HG03135 (cell line): ENCODE results near the gene RPS6KA2.

Experiments
- ATAC-seq: cut with Tn5 transposase; IDR thresholded peaks from one replicate; pipeline ENCODE4 v1.9.1; 2021; ENCODE audit warnings: mild to moderate bottlenecking, moderate library complexity; ENCODE audit not compliant: unreplicated experiment

Gene RPS6KA2

DNA sequence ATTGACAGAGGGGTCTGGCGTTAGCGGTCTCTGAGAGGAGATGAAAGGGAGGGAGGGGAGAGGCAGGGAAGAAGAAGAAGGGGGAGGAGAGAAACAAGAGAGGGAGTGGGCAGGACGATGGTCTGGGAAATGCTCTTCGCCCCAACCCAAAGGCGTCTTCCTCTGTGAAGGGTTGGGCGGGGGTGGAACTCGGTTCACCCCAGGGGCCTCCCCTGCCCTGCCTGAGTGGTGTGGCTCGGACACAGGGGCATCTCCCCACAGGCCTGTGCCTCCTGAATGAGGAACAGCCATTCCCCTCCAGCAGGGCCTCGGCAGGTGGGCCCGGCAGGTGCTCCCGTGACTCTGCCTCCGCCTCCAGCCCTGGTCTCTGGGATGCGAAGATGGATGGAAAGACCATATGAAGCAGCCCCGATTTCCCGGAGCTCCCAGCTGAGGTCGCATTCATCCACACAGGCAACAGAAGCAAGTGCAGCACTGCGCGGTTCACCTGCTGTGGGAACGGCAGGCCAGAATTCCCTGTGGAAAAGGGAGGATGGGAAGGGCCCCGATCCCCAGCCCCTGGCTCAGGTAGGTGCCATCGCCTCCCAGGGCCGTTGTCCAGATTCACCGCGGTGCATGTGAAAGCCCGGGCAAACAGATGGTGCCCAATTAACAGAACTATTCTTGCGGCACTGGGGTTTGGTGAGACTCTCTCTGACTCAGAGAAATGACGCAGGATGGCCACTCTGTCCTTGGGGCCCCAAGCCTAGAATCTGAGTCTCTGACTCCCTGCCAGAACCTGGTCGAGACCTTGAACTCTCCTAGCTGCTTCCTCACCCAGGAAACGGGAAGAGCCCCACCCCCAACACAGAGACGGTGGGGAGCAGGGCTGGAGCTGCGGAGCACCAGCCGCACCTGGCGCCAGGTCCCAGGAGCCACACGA lies 29.4 kb upstream of the RPS6KA2 start:
- ATAC-seq: no peak

DNA sequence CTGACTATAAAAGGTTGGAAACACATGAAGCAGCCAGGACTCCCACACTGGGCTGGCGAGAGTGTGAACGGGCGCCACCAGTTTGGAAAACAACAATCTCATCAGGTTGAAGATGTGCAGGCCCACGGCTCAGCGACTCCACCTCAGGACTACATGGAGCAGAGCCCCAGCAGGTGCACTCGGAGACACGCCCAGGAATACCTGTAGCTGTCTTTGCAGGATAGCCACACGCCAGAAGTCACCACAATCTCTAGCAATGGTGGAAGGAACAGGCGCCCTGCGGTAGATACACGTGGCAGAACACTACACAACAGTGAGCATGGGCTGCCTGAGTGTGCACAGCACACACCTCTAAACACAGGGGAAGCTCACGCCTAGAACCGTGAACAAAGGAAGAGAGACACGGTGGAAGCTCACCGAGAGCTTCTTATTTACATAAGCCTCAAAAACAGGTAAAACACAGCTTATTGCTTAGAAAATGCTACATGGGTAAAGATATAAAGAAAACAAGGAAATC lies 28.7 kb upstream of the RPS6KA2 start:
- no peak for ATAC-seq

DNA sequence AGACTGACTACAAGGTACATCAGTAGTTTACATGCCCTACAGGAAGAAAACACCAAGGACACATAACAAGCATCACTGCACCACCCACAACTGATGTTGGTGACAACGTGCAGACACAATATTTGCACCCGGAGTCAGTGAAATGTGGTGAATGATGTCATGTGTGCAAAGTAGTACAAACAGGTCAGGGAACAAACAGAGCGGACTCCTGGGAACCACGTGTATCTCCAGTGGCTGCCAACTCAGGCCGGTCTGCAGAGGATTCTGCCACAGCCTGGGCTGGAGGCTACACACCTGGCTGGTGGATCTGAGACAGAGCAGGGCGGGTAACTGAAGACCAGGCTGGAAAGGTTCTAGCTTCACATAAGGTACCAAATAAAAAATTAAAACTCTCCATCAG lies 28.2 kb upstream of the RPS6KA2 start:
- no peak for ATAC-seq

DNA sequence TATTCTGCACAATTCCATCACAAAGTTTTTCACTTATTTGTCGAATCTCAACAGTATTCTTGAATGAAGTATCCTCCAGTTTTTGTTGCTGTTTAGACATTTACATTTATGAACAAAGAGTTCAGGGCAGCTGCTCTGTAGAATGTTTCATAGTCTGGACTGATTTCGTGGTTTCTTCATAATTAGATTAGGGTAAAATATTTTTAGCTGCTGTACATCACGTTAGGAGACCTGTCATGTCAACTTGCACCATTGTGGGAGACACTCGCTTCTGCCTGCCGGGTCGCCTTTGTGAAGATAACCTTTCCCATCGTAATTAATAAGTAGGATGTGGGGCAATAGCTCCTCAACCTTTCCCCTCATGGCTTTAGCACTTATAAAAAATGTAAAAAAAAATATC lies 27.5 kb upstream of the RPS6KA2 start:
- ATAC-seq: no peak

DNA sequence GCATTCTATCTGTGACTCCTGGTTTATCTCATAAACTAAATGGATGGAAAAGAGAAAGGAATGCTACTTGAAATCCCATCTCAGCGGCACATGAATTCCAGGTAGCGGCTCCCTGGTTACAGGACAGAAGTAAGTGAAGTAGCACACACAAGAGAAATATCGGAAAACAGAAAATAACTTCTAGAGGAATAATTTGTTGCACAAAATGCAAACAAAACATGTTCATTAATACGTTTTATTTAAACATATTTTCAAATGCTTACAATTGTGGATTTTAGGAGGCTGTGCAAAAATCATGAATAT lies 26.5 kb upstream of the RPS6KA2 start:
- ATAC-seq: no peak

DNA sequence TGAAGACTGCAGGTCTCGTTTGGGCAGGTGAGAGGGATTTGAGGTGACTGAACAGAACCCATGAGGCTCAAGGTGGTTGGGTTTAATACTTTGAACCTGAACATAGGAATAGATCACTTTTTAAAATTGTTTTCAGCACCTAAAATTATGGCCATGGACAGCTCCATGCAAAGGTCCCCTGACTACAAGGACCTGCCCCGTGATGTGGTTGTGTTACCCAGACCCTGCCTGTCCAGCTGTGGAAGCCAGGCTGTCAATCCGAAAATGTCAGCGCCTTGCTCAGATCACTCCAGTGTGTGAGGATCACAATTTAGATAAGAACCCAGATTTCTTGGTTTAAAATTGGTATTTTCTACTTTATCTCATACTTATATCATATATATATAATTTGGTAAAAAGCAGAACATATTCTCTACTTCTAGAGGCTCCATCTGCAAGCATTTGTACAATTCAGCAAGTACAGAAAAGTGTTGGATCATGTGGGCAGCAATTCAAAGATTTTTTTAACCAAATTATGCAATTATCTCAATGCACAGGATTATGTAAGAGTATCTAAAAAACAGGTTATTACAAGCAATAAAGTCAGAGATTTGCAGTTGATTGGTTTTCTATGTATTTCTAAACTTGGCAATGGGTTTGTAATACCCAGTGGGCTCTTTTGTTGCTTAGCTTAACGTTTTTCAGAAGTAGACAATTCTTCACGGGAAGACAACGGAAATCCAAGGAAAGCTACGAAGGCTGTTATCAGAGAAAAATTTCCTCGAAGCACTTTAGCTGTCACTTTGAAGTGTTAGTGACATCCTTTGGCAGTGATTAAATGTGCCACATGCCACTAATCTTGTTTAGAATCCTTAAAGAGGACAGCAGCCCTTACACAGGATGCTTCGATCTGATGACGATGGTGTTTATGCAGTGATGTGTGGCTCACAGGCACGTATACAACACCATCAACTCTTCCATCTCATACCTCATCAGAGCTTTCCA lies 24.1 kb upstream of the RPS6KA2 start:
- ATAC-seq: no peak

DNA sequence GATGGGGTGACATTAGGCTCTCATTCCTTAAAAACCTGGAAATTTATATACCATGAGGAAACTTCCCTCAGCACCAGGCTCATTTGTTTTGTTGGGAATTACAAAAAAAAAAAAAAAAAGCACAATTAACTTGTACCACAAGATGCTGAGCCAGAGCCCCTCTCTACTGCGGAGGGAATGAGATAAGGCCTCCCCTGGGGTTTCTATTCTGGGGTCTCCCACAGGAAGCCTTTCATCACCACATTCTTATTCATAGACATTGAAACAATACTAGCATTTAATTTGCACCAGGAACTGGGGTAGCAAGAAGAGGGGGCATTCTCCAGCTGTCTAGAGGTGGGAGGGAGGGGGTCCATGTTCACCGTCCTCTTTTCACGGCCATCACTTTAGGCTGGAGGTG lies 23.0 kb upstream of the RPS6KA2 start:
- ATAC-seq: no peak

DNA sequence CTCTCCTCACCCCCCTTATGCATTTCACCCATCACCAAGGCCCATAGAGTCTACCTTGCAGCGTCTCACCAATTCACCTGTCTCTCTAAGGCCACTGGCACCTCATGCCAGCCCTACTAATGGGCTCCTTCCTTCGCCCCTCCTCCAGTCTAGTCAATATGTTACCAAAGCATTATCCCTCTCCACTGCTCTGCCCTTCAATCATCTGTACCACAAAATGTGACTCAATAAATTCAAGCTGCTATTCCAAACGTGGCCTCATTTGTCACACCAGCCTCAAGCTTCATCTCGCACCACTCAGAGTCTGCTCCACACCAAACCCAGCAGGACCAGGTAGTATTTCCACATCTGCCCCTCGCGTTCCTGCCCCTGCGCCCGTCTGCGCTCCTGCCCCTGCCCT lies 21.8 kb upstream of the RPS6KA2 start:
- no peak for ATAC-seq

DNA sequence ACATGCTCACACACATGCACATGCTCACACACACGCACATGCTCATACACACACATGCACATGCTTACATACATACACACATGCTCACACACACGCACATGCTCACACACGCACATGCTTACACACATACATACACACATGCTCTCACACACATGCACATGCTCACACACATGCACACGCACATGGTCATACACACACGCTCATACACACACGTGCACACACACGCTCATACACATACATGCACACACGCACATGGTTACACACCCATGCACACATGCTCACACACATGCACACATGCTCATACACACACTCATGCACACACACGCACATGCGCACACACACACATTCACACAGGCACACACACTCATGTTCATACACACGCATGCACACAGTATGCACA lies 20.8 kb upstream of the RPS6KA2 start:
- ATAC-seq: no peak

DNA sequence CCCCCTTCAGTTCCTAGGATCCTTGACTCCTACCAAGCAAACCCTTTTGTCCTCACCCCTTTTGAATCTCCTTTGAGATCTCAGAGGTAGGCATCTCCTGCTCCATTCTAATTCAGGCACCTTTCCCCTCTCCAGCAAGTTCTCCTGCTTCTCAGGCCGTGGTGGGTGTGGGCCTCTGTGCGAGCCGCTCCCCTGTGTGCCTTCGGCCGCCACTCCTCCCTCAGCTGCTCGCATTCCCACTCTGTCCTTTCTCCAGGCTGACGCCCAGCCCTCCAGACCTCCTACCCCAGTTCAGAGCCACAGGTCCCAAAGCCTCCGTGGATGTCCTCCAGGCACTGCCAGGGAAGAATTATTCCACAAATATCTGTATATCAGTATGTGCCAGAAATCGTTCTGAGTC lies 19.7 kb upstream of the RPS6KA2 start:
- ATAC-seq: no peak

DNA sequence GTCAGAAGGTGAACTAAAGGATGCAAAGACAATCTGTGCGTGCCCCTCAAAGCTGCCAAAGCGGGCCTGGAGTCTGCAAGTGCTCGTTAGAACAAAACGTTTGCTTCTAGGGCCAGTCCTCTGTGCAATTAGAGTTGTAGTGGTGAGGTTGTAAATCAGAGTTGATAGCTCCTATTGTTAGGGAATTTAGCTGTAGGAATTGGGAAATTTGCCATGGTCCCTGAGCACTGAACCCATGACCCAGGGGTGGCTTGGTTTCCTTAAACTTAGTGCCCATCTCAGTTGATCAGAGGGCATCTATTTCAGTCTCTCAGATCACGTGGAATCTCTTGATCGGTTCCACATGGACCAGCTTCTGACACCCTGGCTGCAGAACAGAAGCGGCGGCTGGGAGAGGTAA lies 18.8 kb upstream of the RPS6KA2 start:
- no peak for ATAC-seq

DNA sequence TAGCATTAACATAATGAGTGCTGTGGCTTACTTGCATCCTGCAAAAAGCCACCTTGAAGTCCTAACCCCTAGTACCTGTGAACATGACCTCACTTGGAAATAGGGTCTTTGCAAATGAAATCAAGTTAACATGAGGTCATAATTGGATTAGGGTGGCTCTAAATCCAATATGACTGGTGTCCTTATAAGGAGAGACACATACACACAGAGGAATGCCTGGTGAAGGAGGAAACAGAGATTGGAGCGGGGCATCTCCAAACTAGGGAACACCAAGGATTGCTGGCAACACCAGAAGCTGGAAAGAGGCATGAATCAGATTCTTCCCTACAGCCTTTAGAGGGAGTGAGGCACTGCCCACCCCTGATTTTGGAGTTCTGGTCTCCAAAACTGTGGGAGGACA lies 17.6 kb upstream of the RPS6KA2 start:
- no peak for ATAC-seq

DNA sequence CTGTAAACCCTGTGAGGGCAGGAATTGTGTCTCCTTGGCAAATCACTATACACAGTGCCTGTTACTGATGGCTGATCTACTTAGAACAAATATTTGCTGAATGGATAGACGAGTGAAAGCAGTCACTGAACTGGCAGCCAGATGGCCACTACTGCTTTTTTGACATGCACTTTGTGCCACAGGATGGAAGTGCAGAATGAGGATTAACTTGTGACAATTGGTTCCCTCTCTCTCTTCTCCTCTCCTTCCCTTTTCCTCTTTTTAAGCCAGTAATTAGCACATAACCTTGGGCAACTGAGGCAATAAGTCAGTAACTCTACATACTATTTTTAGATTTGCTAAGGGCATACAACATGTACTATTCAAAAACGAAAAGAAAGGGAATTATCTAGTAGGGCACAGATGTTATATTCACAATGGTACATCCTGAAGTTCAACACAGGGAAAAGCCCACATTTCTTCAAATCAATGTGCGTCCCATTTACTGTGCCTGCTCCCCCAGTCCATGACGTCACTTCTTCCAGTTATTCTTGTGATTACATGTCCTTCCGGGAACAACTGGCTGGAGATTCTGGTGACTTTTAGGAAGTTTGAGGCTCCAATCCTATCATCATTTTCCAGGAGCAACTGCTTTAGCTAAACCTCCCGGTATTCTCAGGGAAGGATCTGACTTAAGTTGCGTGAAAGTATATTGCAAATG lies 17.0 kb upstream of the RPS6KA2 start:
- ATAC-seq: no peak

DNA sequence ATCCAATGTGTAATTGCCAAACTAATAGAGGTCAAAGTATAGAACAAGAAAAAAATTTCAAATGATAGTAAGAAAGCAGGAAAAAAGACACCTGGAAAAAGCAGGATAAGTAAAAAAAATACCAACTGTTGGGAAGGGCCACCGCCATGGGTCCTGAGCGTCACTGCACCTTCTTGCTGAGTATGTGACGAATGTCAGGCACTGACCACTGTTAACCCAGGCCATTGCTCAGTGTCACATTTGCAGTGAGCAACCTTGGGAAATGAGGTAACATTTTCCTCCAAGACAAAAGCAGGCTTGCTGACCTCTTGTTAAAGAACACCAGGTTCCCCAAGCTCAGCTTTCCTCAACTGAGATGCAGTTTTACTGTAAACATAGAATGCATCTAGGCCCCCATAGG lies 15.6 kb upstream of the RPS6KA2 start:
- no peak for ATAC-seq

DNA sequence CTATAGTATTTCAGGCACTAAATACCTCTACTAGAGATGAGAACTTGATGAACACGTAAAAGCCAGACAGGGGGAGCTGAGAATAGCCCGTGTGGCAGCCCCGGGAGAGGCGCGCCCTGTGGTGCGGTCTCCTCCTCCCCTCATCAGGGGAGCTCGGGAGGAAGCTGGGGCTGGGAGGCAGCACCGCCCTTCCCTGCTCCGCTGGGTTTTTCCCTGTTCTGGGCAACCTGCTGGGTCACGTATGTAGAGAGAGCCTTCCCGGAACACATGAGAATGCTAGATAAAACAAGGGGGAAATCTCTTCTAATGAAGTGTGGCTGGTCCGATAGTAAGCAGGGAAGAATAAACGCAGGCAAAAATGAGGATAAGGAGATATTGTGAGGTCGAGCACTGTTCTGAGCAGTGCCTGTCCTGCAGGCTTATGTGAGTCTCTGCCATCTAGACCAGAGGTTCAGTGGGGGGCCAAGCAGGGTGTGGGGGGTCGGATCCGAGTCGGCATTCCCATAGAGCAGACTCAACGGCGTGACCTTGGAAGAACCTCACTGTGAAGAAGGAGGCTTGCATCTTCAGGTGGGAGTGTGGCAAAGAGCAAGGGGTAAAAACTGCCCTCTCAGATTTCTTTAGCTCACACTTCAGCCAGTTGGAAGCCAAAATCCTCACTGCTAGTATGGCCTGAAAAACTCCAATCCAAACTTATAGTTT lies 13.4 kb upstream of the RPS6KA2 start:
- ATAC-seq: no peak

DNA sequence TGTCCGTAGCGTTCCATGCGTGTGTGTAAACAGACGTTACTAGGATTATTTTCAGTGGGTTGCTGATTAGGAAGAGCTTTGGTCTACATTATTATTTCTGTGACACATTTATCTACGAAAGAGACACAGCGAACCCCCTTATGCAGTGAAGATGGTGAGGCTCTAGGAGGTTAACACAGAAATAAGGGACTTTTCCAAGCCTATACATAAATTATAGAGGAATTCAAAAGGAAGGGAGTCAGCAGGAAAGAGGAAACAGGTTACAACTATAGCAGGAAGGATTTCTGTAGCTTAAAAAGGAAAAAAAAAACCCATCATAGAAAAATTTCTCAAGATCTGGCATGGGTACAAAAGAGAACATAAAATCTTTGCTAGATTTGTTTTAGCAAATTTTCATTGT lies 12.9 kb upstream of the RPS6KA2 start:
- no peak for ATAC-seq

DNA sequence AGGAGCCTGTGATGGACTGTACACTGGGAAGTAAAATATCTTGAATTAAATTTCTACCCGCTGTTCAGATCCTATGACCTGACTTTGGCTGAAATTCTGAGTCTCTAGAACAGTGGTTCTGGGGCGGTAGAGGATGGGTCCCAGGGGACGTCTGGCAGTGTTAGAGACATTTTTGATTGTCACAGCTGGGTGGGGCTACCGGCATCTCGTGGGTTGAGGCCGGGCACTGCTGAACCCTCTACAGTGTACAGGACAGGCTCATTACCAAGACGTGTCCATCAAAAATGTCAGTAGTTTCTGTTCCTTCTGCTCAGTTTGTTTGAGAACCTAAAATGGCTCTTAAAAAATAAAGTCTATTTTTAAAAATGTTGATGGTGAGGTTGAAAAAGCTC lies 11.5 kb upstream of the RPS6KA2 start:
- ATAC-seq: no peak

DNA sequence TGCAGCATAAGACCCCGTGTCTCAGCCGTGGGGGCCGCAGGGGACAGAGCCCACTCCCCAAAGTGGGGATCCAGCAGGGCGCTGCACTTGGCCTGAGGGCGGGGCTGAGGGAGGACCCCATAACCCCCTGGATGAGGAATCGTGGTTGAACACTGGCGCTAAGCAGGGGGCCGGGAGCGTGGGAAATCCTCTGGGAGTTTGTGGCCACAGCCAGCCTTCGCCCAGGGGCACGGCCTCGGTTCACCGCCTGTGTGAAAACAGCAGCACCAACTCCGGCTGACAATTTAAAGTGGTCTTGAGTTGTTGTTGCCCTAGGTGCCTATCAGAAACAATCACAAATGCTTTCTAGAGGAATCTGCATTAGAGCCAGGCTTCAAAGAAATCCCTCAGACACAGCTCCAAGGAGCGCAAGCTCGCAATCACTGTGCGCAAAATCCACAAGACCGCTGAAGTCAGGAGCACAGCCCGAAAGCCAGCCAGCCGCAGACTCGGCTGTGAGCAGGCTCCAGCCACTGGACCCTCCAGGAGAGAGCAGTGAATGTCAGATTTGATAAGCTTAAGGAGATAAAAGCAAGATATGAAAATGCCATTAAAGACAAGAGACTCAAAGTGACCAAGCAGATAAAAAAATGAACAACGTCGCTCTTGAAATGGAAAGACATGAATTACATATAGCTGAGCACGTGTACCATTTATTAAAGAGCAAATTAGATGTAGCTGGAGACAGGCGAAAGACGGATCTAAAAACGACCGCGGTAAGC lies 10.9 kb upstream of the RPS6KA2 start:
- ATAC-seq: no peak

DNA sequence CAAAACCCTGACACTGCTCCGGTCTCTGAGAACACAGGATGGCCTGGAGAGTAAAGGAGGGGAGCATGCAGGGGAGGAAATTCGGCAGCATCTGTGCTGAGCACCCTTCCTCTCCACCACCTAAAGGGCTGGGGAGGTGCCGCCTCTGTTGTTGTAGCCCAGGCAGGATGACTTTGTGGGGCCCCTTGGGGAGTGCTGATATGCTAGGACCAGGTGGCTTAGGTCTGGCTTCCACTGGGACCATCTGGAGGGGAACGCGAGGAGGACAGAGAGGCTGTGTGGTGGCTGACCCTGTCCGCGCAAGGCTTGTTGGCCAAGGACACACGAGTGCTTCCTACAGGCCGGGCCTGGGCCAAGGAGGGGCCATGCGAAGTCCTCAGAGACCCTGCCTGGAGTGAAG lies 9.9 kb upstream of the RPS6KA2 start:
- no peak for ATAC-seq
